HepG2 (cell line): Measurements from ENCODE around the gene PID1. TPM values are rescaled to one million over a fixed set of nuclear protein-coding genes. Genes with fewer than 3 reads are reported as not detected.

Experiments used
- ATAC-seq: fragments of 200-7000 bp; cut with Tn5 transposase; 3 replicates; pipeline ENCODE4 v1.9.1; 2020; ENCODE audit warnings: mild to moderate bottlenecking, moderate library complexity
- BruUV-seq: library from RNA; stranded (reverse); fragments of 400-500 nt; replicated peaks from 2 replicates; lab custom pipeline; 2021; lab: Mats Ljungman, UMichigan
- CTCF ChIA-PET: fragments of 300-600 bp; formaldehyde crosslinking; extraction: SDS; loops from one replicate; lab custom pipeline; 2021; ENCODE audit warnings: low total read pairs, inconsistent platforms, low intra/inter-chr PET ratio; lab: Yijun Ruan, JAX
- POLR2A ChIA-PET: fragments of 350-600 bp; sonication (Branson Sonifier 250); formaldehyde crosslinking; loops from one replicate; lab custom pipeline; 2020; ENCODE audit warnings: antibody characterized with exemption, inconsistent platforms; lab: Yijun Ruan, JAX
- DNase-seq: peaks from one replicate; pipeline ENCODE4 v3.0.0-alpha.2; 2015; ENCODE audit warnings: low spot score
- FAIRE-seq: peaks from 3 replicates; lab custom pipeline; 2011; peaks lifted over from hg19 to GRCh38; lab: Jason Lieb, UNC
- H2AFZ ChIP-seq: one replicate; pipeline ENCODE4 v1.6.1; 2011; ENCODE audit warnings: low read length, inconsistent platforms
- H3K27ac ChIP-seq: fragments of 300-600 bp; 3 replicates; pipeline ENCODE4 v1.8.0; 2011; ENCODE audit warnings: mixed run types, mild to moderate bottlenecking, mixed read lengths, low read length, inconsistent platforms; ENCODE audit not compliant: insufficient read depth; ENCODE audit errors: extremely low read length
- H3K27me3 ChIP-seq, 2 experiments: fragments of 200-600 bp in 1 of 2; 2 replicates in 1 of 2; 3 replicates in 1 of 2; pipeline versions ENCODE4 v1.6.0 to v1.8.0; 2011; ENCODE audit warnings: low read length in 2 of 2, mild to moderate bottlenecking in 2 of 2, moderate library complexity in 2 of 2, inconsistent platforms in 1 of 2; ENCODE audit not compliant: insufficient read depth in 2 of 2, control insufficient read depth in 1 of 2
- H3K36me3 ChIP-seq, 2 experiments: fragments of 200-600 bp in 1 of 2; replicated peaks in 1 of 2; 2 replicates in 1 of 2; 3 replicates in 1 of 2; pipeline versions ENCODE4 v1.5.1 to v1.8.0; 2011; ENCODE audit warnings: low read length in 2 of 2, inconsistent platforms in 1 of 2; ENCODE audit not compliant: insufficient read depth in 2 of 2, control insufficient read depth in 1 of 2
- H3K4me1 ChIP-seq: 2 replicates; pipeline ENCODE4 v1.5.1; 2012; ENCODE audit warnings: low read length, inconsistent platforms; ENCODE audit not compliant: insufficient read depth
- H3K4me2 ChIP-seq: 2 replicates; pipeline ENCODE4 v1.6.0; 2011; ENCODE audit warnings: low read depth, low read length, inconsistent platforms
- H3K4me3 ChIP-seq, 3 experiments: fragments of 200-600 bp in 1 of 3; sonication (generic), shearing (Covaris generic) in 1 of 3; replicated peaks in 1 of 3; 2 replicates each; pipeline ENCODE4 v1.5.1; 2011 to 2016; ENCODE audit warnings: low read length in 3 of 3, inconsistent platforms in 2 of 3, low read depth in 2 of 3, mild to moderate bottlenecking in 2 of 3, control low read depth in 1 of 3, mixed read lengths in 1 of 3; ENCODE audit not compliant: insufficient read depth in 1 of 3
- H3K79me2 ChIP-seq: one replicate; pipeline ENCODE4 v1.6.1; 2011; ENCODE audit warnings: low read length, inconsistent platforms; ENCODE audit not compliant: insufficient read depth
- H3K9ac ChIP-seq: 2 replicates; pipeline ENCODE4 v1.6.0; 2011; ENCODE audit warnings: mild to moderate bottlenecking, low read depth, low read length, inconsistent platforms; ENCODE audit not compliant: insufficient read depth
- H3K9me3 ChIP-seq: 2 replicates; pipeline ENCODE4 v1.5.1; 2012; ENCODE audit warnings: mild to moderate bottlenecking, low read length
- H4K20me1 ChIP-seq: 2 replicates; pipeline ENCODE4 v1.6.0; 2011; ENCODE audit warnings: inconsistent platforms, mild to moderate bottlenecking, low read length, moderate library complexity; ENCODE audit not compliant: insufficient read depth
- BCL6 ChIP-seq: IDR thresholded peaks from 2 replicates; pipeline ENCODE4 v1.6.1; 2016; ENCODE audit warnings: missing genetic modification reagents, missing compliant biosample characterization
- HMG20A ChIP-seq: IDR thresholded peaks from 2 replicates; pipeline ENCODE4 v1.6.1; 2016; ENCODE audit warnings: borderline replicate concordance
- NFYB ChIP-seq: sonication (generic); formaldehyde crosslinking; IDR thresholded peaks from 2 replicates; pipeline ENCODE4 v1.4.0; 2020; ENCODE audit warnings: missing genetic modification reagents
- SMC3 ChIP-seq: IDR thresholded peaks from 2 replicates; pipeline ENCODE4 v1.6.1; 2011; ENCODE audit warnings: low read length, improper control_type of control experiment
- SP140L ChIP-seq: sonication (generic); formaldehyde crosslinking; IDR thresholded peaks from 2 replicates; pipeline ENCODE4 v1.4.0; 2020; ENCODE audit warnings: missing genetic modification reagents, borderline replicate concordance
- SPEN ChIP-seq: sonication (generic); formaldehyde crosslinking; IDR thresholded peaks from 2 replicates; pipeline ENCODE4 v1.5.1; 2020; ENCODE audit warnings: low read depth, mild to moderate bottlenecking, missing genetic modification reagents
- SRSF1 ChIP-seq: fragments of 200-400 bp; formaldehyde crosslinking; optimal IDR thresholded peaks from 2 replicates; pipeline ENCODE3; 2017; ENCODE audit warnings: mild to moderate bottlenecking, low read depth, low read length, moderate library complexity
- U2AF2 ChIP-seq: fragments of 200-400 bp; formaldehyde crosslinking; IDR thresholded peaks from 2 replicates; pipeline ENCODE4 v1.6.1; 2017; ENCODE audit warnings: low read depth, mild to moderate bottlenecking, low read length
- ZC3H13 ChIP-seq: sonication (generic); formaldehyde crosslinking; IDR thresholded peaks from 2 replicates; pipeline ENCODE4 v1.8.1; 2023; ENCODE audit warnings: mild to moderate bottlenecking, missing genetic modification reagents, moderate library complexity
- ZNF121 ChIP-seq: sonication (generic); formaldehyde crosslinking; IDR thresholded peaks from 2 replicates; pipeline ENCODE4 v1.5.0; 2020; ENCODE audit warnings: mild to moderate bottlenecking, missing genetic modification reagents
- ZNF264 ChIP-seq: sonication (generic); formaldehyde crosslinking; IDR thresholded peaks from 2 replicates; pipeline ENCODE4 v1.4.0; 2020; ENCODE audit warnings: missing genetic modification reagents
- ZNF430 ChIP-seq: sonication (generic); formaldehyde crosslinking; IDR thresholded peaks from 2 replicates; pipeline ENCODE4 v1.9.0; 2021; ENCODE audit warnings: mild to moderate bottlenecking, missing genetic modification reagents
- WGBS: methylation state at CpG from one replicate; pipeline ENCODE4 v1.1.6; 2017; ENCODE audit warnings: low lambda C conversion rate; 5-methylcytosine and 5-hydroxymethylcytosine counted together
- in situ Hi-C: cut with HindIII; loops from 2 replicates; pipeline ENCODE4 v1.10.0; 2017; ENCODE audit warnings: low pct_unique_long_range_greater_than_20kb; ENCODE audit not compliant: extremely low pct_ligation_motif_present
- intact Hi-C: fragments of 100-400 bp; cut with micrococcal nuclease; formaldehyde crosslinking; loops from one replicate; pipeline ENCODE4 v1.10.0; 2022; ENCODE audit not compliant: unreplicated experiment
- polyA plus RNA-seq, 8 experiments: library from polyadenylated mRNA; depleted of rRNA in 3 of 8; stranded (reverse) in 7 of 8; unstranded in 1 of 8; fragments of >200 nt; fragmentation: Illumina TruSeq in 4 of 8; extraction: Trizol in 4 of 8; gene quantifications; 2 replicates each; pipeline versions ENCODE4 v1.2.1 to v1.2.3, GENCODE V29; 2011 to 2016; ENCODE audit warnings: low read depth in 4 of 8, missing spikeins in 1 of 8, mixed read lengths in 1 of 8; ENCODE audit not compliant: insufficient read depth in 1 of 8
- total RNA-seq, 5 experiments: library from RNA; depleted of rRNA; stranded (reverse); fragments of >200 nt; fragmentation: Illumina TruSeq; extraction: Trizol; gene quantifications; 2 replicates each; pipeline ENCODE4 v1.2.3, GENCODE V29; 2016; ENCODE audit warnings: low read depth in 1 of 5
- TF ChIP-seq, protein P1 (sequence below): sonication (generic); formaldehyde crosslinking; IDR thresholded peaks from 2 replicates; pipeline ENCODE4 v1.8.1; 2023; ENCODE audit warnings: mild to moderate bottlenecking, inconsistent platforms, moderate library complexity, missing genetic modification reagents, borderline replicate concordance
- TF ChIP-seq, protein P2 (sequence below): sonication (generic); formaldehyde crosslinking; IDR thresholded peaks from 2 replicates; pipeline ENCODE4 v1.4.0; 2020; ENCODE audit warnings: low read depth, missing genetic modification reagents
- TF ChIP-seq, protein P3 (sequence below): sonication (generic); formaldehyde crosslinking; IDR thresholded peaks from 2 replicates; pipeline ENCODE4 v1.8.0; 2022; ENCODE audit warnings: missing genetic modification reagents, mild to moderate bottlenecking, moderate library complexity, borderline replicate concordance
- TF ChIP-seq, protein P4 (sequence below): fragments of 450-650 bp; IDR thresholded peaks from 2 replicates; pipeline ENCODE4 v1.6.1; 2017
- TF ChIP-seq, protein P5 (sequence below): sonication (generic); formaldehyde crosslinking; IDR thresholded peaks from 2 replicates; pipeline ENCODE4 v1.4.0; 2020; ENCODE audit warnings: missing genetic modification reagents

Gene PID1
- total and polyA plus RNA-seq, 2 of the 13 experiments (the other 11 are each of a cell fraction or from before 2014, with no cell fraction given), result 0.15 to 0.18 TPM

DNA sequence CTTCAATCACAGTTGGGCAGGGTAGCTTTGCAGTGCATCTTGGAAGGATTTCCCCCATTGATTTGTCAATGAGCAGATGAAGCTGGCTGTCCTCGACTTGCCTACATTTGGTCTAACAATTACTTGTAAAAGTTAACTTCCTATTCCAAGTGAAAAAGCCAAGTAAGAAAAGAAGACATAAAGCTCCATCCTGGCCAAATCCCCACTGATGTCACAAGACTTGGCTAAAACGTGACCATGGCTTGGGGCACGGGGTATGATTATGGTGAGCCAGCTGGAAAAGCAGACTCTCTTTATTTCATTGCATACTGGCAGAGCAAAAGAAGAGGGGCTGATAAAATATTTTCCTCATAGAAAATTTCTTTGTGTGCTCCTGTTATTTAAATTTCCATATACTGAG, 25.4 kb upstream of the PID1 start:
- in situ Hi-C loops (no loop called here), intact Hi-C loops (no loop called here)
- Histone ChIP-seq H3K27ac (no peak overlapping the region), H3K36me3 (no peaks in the 10 kb centered on the region), H4K20me1 (no peaks in the 10 kb centered on the region), H3K79me2 (no peaks in the 10 kb centered on the region), H3K4me3 (no peak overlapping the region), H3K9me3 (peaks cover 44% of the 10 kb centered on the region), H3K27me3 (no peaks in the 10 kb centered on the region), H3K9ac (no peak overlapping the region), H3K4me2 (no peak overlapping the region), H3K4me1 (no peaks in the 10 kb centered on the region), H2AFZ (no peak overlapping the region)
- BruUV-seq, result no TSS peak
- ChIA-PET CTCF (no interaction called here), POLR2A (no interaction called here)
- WGBS, result 12% methylated on average over 3 of the region's 3 CpGs
- ATAC-seq (no peak), DNase-seq (no peak), FAIRE-seq (no peak)
- TF ChIP-seq HMG20A (CRISPR knock-in tag), result no peak
- no peak for TF ChIP-seq NFYB
- TF ChIP-seq SMC3, result no peak
- TF ChIP-seq, protein P1, sequence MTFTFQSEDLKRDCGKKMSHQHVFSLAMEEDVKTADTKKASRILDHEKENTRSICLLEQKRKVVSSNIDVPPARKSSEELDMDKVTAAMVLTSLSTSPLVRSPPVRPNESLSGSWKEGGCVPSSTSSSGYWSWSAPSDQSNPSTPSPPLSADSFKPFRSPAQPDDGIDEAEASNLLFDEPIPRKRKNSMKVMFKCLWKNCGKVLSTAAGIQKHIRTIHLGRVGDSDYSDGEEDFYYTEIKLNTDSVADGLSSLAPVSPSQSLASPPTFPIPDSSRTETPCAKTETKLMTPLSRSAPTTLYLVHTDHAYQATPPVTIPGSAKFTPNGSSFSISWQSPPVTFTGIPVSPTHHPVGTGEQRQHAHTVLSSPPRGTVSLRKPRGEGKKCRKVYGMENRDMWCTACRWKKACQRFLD (CRISPR knock-in tag), result no peak
- no peak for TF ChIP-seq ZNF264 (CRISPR knock-in tag)
- no peak for TF ChIP-seq BCL6
- TF ChIP-seq ZNF430 (CRISPR knock-in tag), result no peak
- TF ChIP-seq ZC3H13, result no peak
- no peak for TF ChIP-seq SRSF1
- TF ChIP-seq SP140L (CRISPR knock-in tag), result no peak
- TF ChIP-seq, protein P2, sequence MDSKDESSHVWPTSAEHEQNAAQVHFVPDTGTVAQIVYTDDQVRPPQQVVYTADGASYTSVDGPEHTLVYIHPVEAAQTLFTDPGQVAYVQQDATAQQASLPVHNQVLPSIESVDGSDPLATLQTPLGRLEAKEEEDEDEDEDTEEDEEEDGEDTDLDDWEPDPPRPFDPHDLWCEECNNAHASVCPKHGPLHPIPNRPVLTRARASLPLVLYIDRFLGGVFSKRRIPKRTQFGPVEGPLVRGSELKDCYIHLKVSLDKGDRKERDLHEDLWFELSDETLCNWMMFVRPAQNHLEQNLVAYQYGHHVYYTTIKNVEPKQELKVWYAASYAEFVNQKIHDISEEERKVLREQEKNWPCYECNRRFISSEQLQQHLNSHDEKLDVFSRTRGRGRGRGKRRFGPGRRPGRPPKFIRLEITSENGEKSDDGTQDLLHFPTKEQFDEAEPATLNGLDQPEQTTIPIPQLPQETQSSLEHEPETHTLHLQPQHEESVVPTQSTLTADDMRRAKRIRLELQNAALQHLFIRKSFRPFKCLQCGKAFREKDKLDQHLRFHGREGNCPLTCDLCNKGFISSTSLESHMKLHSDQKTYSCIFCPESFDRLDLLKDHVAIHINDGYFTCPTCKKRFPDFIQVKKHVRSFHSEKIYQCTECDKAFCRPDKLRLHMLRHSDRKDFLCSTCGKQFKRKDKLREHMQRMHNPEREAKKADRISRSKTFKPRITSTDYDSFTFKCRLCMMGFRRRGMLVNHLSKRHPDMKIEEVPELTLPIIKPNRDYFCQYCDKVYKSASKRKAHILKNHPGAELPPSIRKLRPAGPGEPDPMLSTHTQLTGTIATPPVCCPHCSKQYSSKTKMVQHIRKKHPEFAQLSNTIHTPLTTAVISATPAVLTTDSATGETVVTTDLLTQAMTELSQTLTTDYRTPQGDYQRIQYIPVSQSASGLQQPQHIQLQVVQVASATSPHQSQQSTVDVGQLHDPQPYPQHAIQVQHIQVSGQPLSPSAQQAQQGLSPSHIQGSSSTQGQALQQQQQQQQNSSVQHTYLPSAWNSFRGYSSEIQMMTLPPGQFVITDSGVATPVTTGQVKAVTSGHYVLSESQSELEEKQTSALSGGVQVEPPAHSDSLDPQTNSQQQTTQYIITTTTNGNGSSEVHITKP (CRISPR knock-in tag), result no peak
- TF ChIP-seq SPEN (CRISPR knock-in tag), result no peak
- no peak for TF ChIP-seq ZNF121
- TF ChIP-seq, protein P3, sequence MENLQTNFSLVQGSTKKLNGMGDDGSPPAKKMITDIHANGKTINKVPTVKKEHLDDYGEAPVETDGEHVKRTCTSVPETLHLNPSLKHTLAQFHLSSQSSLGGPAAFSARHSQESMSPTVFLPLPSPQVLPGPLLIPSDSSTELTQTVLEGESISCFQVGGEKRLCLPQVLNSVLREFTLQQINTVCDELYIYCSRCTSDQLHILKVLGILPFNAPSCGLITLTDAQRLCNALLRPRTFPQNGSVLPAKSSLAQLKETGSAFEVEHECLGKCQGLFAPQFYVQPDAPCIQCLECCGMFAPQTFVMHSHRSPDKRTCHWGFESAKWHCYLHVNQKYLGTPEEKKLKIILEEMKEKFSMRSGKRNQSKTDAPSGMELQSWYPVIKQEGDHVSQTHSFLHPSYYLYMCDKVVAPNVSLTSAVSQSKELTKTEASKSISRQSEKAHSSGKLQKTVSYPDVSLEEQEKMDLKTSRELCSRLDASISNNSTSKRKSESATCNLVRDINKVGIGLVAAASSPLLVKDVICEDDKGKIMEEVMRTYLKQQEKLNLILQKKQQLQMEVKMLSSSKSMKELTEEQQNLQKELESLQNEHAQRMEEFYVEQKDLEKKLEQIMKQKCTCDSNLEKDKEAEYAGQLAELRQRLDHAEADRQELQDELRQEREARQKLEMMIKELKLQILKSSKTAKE (CRISPR knock-in tag), result no peak
- TF ChIP-seq, protein P4, sequence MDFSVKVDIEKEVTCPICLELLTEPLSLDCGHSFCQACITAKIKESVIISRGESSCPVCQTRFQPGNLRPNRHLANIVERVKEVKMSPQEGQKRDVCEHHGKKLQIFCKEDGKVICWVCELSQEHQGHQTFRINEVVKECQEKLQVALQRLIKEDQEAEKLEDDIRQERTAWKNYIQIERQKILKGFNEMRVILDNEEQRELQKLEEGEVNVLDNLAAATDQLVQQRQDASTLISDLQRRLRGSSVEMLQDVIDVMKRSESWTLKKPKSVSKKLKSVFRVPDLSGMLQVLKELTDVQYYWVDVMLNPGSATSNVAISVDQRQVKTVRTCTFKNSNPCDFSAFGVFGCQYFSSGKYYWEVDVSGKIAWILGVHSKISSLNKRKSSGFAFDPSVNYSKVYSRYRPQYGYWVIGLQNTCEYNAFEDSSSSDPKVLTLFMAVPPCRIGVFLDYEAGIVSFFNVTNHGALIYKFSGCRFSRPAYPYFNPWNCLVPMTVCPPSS, result no peak
- TF ChIP-seq, protein P5, sequence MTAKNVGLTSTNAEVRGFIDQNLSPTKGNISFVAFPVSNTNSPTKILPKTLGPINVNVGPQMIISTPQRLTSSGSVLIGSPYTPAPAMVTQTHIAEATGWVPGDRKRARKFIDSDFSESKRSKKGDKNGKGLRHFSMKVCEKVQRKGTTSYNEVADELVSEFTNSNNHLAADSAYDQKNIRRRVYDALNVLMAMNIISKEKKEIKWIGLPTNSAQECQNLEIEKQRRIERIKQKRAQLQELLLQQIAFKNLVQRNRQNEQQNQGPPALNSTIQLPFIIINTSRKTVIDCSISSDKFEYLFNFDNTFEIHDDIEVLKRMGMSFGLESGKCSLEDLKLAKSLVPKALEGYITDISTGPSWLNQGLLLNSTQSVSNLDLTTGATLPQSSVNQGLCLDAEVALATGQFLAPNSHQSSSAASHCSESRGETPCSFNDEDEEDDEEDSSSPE, result no peak
- no peak for TF ChIP-seq U2AF2
